OCI-LY7 (cell line): ENCODE results near the gene ABHD12.

Experiments
- EZH2phosphoT487 ChIP-seq: fragments of 200-600 bp; sonication (generic); IDR thresholded peaks from 2 replicates; pipeline ENCODE4 v1.6.1; 2018; ENCODE audit warnings: low read depth, borderline replicate concordance, mild to moderate bottlenecking, mixed run types, antibody characterized with exemption, low read length, moderate library complexity, mixed read lengths
- TF ChIP-seq, protein P1 (sequence below): fragments of 200-600 bp; sonication (generic); conservative IDR thresholded peaks from 2 replicates; pipeline ENCODE4 v1.5.1; 2014; ENCODE audit warnings: mild to moderate bottlenecking, antibody characterized with exemption, low read length, moderate library complexity, mixed read lengths

GRCh38 chr20:25303292-25304024 is 87.2 kb downstream of the ABHD12 start:
- TF ChIP-seq, protein P1, sequence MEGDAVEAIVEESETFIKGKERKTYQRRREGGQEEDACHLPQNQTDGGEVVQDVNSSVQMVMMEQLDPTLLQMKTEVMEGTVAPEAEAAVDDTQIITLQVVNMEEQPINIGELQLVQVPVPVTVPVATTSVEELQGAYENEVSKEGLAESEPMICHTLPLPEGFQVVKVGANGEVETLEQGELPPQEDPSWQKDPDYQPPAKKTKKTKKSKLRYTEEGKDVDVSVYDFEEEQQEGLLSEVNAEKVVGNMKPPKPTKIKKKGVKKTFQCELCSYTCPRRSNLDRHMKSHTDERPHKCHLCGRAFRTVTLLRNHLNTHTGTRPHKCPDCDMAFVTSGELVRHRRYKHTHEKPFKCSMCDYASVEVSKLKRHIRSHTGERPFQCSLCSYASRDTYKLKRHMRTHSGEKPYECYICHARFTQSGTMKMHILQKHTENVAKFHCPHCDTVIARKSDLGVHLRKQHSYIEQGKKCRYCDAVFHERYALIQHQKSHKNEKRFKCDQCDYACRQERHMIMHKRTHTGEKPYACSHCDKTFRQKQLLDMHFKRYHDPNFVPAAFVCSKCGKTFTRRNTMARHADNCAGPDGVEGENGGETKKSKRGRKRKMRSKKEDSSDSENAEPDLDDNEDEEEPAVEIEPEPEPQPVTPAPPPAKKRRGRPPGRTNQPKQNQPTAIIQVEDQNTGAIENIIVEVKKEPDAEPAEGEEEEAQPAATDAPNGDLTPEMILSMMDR = no peak
- TF ChIP-seq EZH2phosphoT487 = no peak
